Measurements from ENCODE around the gene ICAM5. TPM values are rescaled to one million over a fixed set of nuclear protein-coding genes. Genes with fewer than 3 reads are reported as not detected.

The ICAM5 gene
- total RNA-seq, 1 donor from 2014 or later = not detected

DNA sequence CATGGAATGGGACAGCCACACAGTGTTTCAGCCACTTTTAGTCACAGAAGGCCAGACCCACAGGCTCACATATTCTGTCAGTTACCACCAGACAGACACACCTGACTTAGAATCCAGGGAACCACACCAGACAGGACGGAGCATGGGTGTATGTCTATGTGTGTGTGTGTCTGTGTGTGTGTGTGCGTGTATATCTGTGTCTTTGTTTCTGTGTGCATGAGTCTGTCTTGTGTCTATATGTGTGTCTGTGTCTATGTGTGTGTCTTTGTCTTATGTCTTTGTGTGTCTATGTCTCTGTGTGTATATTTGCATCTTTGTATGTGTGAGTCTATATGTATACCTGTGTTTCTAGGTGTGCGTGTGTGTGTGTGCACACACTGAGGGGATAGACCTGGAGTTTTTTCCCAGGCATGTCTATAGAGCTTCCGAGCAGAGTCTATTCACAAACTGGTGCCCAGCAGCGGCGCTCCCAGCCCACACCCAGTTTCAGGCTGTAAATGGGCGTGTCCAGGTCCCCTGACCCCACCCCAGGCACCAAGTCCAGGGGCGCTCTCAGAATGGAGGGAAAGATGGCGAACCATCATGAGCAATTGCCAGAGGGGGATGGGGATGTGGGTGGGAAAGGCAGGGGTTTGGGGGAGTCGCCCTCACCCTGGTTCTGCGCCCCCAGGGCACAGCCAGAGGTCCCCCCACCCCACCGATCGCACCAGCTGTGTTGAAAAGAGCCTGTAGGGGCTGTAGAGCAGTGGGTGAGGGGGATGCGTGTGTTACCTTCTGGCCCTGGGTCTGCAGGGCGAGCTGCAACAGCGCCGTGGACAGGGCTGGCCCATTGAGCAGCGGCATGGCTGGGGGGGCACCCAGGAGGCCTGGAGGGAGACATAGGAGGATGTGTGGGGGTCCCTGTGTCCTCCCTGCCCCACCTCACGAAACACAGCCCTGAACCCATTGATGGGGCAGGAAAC lies 32.4 kb downstream of the ICAM5 start:
- Histone ChIP-seq H3K79me2 (ENCODE audit: low read depth) (no peaks in the 10 kb centered on the region), H4K20me1 (ENCODE audit: low read depth) (peaks cover 14% of the 10 kb centered on the region), H3K27me3 (no peaks in the 10 kb centered on the region), H3K4me2 (no peak overlapping the region), H3K27ac (no peak overlapping the region), H3K9ac (no peak overlapping the region), H3K4me1 (no peaks in the 10 kb centered on the region), H3K9me3 (ENCODE audit: low read depth) (no peaks in the 10 kb centered on the region), H3K36me3 (peaks cover 9% of the 10 kb centered on the region), H3K4me3 (no peak overlapping the region), H3F3A (ENCODE audit: low read depth) (peaks cover 17% of the 10 kb centered on the region), H2AFZ (replicated peaks) (no peak overlapping the region)
- Mint-ChIP-seq H3K4me1 (no peaks in the 10 kb centered on the region), H3K27ac (peak overlapping the region; percentile 20), H3K9me3 (no peaks in the 10 kb centered on the region), H3K4me3 (no peak overlapping the region), H3K27me3 (ENCODE audit: insufficient read depth, low read depth) (peaks cover 2% of the 10 kb centered on the region), H3K36me3 (peaks cover 8% of the 10 kb centered on the region)
- TF ChIP-seq, protein P1, sequence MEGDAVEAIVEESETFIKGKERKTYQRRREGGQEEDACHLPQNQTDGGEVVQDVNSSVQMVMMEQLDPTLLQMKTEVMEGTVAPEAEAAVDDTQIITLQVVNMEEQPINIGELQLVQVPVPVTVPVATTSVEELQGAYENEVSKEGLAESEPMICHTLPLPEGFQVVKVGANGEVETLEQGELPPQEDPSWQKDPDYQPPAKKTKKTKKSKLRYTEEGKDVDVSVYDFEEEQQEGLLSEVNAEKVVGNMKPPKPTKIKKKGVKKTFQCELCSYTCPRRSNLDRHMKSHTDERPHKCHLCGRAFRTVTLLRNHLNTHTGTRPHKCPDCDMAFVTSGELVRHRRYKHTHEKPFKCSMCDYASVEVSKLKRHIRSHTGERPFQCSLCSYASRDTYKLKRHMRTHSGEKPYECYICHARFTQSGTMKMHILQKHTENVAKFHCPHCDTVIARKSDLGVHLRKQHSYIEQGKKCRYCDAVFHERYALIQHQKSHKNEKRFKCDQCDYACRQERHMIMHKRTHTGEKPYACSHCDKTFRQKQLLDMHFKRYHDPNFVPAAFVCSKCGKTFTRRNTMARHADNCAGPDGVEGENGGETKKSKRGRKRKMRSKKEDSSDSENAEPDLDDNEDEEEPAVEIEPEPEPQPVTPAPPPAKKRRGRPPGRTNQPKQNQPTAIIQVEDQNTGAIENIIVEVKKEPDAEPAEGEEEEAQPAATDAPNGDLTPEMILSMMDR (IDR thresholded peaks at IDR 0.05) = no peak
- TF ChIP-seq EZH2 (IDR thresholded peaks at IDR 0.05) = no peak
- TF ChIP-seq EZH2phosphoT487 (IDR thresholded peaks at IDR 0.05) = no peak
- no peak for DNase-seq (ENCODE audit: low spot score)

DNA sequence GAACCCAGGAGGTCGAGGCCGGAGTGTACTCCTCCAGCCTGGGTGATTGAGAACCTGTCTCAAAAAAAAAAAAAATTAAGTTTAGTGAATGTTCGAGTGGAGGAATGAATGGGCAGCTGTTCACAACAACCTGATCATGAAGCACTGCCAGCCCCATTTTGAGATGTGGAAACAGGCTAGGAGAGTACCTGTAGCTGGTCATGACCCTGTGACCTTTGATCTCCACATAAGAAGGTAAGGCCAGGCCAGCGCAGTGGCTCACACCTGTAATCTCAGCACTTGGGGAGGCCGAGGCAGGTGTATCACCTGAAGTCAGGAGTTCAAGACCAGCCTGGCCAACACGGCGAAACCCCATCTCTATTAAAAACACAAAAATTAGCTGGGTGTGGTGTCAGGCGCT lies 36.0 kb downstream of the ICAM5 start:
- Histone ChIP-seq H3K27me3 (no peaks in the 10 kb centered on the region), H3K9me3 (ENCODE audit: low read depth) (no peaks in the 10 kb centered on the region), H4K20me1 (ENCODE audit: low read depth) (peaks cover 43% of the 10 kb centered on the region), H3K4me1 (no peaks in the 10 kb centered on the region), H3K4me2 (no peak overlapping the region), H3K36me3 (peaks cover 9% of the 10 kb centered on the region), H3K79me2 (ENCODE audit: low read depth) (peaks cover 18% of the 10 kb centered on the region), H3K4me3 (no peak overlapping the region), H2AFZ (replicated peaks) (no peak overlapping the region), H3K9ac (no peak overlapping the region), H3K27ac (no peak overlapping the region), H3F3A (ENCODE audit: low read depth) (no peaks in the 10 kb centered on the region)
- no peak overlapping the region for H3K27ac Mint-ChIP-seq
- H3K9me3 Mint-ChIP-seq = no peaks in the 10 kb centered on the region
- no peak for DNase-seq (ENCODE audit: low spot score)
- H3K4me3 Mint-ChIP-seq = no peak overlapping the region
- H3K36me3 Mint-ChIP-seq = peaks cover 9% of the 10 kb centered on the region
- TF ChIP-seq EZH2 (IDR thresholded peaks at IDR 0.05) (no peak), EZH2phosphoT487 (IDR thresholded peaks at IDR 0.05) (no peak)
- TF ChIP-seq, protein P1 (IDR thresholded peaks at IDR 0.05) = no peak
- H3K4me1 Mint-ChIP-seq = no peaks in the 10 kb centered on the region
- no peaks in the 10 kb centered on the region for H3K27me3 Mint-ChIP-seq (ENCODE audit: insufficient read depth, low read depth)

DNA sequence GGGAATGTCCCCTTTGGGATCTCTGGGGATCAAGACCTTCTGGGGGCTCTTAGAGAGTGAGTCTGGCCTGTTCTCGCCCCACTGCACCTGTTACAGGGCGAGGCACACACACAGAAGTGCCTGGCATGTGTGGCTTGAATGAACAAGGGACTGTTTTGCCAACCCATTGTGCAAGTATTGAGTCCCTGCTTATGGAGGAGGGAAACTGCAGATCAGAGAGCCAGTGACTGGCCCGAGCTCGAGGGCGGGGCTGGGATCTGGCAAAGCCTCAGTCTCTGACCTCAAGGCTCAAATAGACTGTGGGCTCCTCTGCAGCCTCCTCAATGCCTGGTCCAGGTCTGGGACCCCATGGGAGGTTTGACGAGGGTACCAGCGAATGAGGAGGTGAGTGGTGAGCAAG lies 38.0 kb downstream of the ICAM5 start:
- Histone ChIP-seq H2AFZ (replicated peaks) (no peak overlapping the region), H3K4me2 (no peak overlapping the region), H3K4me3 (no peak overlapping the region), H3K9ac (no peak overlapping the region), H3K4me1 (peaks cover 9% of the 10 kb centered on the region), H3K27ac (no peak overlapping the region), H4K20me1 (ENCODE audit: low read depth) (peaks cover 61% of the 10 kb centered on the region), H3K9me3 (ENCODE audit: low read depth) (no peaks in the 10 kb centered on the region), H3K79me2 (ENCODE audit: low read depth) (peaks cover 38% of the 10 kb centered on the region), H3K36me3 (peaks cover 9% of the 10 kb centered on the region), H3K27me3 (no peaks in the 10 kb centered on the region), H3F3A (ENCODE audit: low read depth) (no peaks in the 10 kb centered on the region)
- Mint-ChIP-seq H3K4me3 (no peak overlapping the region), H3K4me1 (peaks cover 8% of the 10 kb centered on the region), H3K36me3 (peaks cover 4% of the 10 kb centered on the region), H3K27ac (no peak overlapping the region), H3K9me3 (no peaks in the 10 kb centered on the region), H3K27me3 (ENCODE audit: insufficient read depth, low read depth) (peaks cover 5% of the 10 kb centered on the region)
- no peak for DNase-seq (ENCODE audit: low spot score)
- no peak for TF ChIP-seq EZH2phosphoT487 (IDR thresholded peaks at IDR 0.05)
- no peak for TF ChIP-seq EZH2 (IDR thresholded peaks at IDR 0.05)
- TF ChIP-seq, protein P1 (IDR thresholded peaks at IDR 0.05) = no peak
